ENCODE data around the gene ACSM5. TPM values are rescaled to one million over a fixed set of nuclear protein-coding genes. Genes with fewer than 3 reads are reported as not detected.
A peak's percentile ranks its signal among the peaks of the same experiment; 100 is the strongest.

Gene ACSM5, protein sequence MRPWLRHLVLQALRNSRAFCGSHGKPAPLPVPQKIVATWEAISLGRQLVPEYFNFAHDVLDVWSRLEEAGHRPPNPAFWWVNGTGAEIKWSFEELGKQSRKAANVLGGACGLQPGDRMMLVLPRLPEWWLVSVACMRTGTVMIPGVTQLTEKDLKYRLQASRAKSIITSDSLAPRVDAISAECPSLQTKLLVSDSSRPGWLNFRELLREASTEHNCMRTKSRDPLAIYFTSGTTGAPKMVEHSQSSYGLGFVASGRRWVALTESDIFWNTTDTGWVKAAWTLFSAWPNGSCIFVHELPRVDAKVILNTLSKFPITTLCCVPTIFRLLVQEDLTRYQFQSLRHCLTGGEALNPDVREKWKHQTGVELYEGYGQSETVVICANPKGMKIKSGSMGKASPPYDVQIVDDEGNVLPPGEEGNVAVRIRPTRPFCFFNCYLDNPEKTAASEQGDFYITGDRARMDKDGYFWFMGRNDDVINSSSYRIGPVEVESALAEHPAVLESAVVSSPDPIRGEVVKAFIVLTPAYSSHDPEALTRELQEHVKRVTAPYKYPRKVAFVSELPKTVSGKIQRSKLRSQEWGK
- not detected for total RNA-seq

DNA sequence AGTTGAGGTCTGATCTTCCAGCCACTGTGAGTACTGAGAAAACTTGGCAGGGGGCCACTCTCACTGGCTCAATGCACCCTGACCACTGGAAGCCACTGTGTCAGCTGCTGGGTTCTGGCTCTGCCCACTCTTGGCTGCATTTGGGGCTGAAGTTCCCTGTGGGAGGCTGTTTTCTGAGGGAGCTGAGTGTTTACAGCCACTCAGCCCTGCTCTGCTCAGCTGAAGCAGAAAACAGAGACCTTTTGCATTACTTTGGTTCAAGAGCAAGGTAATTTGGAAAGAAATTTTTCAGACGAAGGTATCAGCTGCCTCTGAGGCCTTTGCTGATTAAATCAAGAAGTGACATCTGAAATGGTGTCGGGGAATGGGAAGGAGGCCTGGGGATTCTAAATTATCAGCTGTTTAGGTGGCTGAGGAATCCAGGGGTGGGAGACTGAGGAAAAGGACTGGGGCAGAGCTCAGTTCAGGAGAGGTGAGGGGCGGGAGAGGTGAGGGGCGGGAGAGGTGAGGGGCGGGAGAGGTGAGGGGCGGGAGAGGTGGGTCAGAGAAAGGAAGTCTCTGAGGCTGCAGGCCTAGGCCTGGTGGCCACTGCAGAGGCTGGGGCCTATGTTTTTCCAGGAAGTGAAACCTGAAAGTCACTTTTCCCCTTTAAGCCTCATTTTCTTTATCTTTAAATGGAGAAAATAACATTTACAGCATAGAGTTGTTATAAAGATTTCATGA lies at the start of gene ACSM5:
Gene ACSM5, plus strand, starts transcription at position 137 of the 723 bp plus-strand sequence. CDS start 1,951 bp downstream, outside the sequence.
- no peak for ATAC-seq (replicated peaks)
- Mint-ChIP-seq H3K9me3 (no peaks in the 10 kb centered on the region), H3K27me3 (peaks cover 14% of the 10 kb centered on the region), H3K27ac (no peak within 1 kb of the TSS), H3K4me1 (no peaks in the 10 kb centered on the region), H3K36me3 (ENCODE audit: low read depth) (no peaks in the 10 kb centered on the region), H3K4me3 (no peak within 1 kb of the TSS)

DNA sequence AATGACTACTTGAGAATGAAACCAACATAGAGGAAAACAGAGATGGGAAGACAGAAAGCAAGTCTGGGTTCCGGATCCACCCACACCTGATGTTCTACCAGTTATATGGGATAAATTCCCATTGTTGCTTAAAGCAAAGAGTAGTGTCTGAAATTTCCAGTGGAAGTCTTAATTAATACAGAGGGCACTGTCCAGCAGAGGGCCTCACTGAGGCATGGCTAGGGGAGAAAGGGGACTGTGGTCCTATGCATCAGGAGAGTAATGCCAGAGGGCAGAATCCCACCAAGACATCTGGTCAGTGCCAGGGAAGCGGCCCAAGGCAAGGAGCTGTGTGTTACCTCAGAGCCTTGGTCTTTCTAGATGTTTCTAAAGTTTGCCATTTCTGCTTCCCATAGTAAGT lies 49.3 kb upstream of the ACSM5 start:
- peaks cover 2% of the 10 kb centered on the region for H3K9me3 Mint-ChIP-seq
- no peak overlapping the region for H3K4me3 Mint-ChIP-seq
- H3K4me1 Mint-ChIP-seq = no peaks in the 10 kb centered on the region
- no peak overlapping the region for H3K27ac Mint-ChIP-seq
- ATAC-seq (replicated peaks) = no peak
- no peaks in the 10 kb centered on the region for H3K36me3 Mint-ChIP-seq (ENCODE audit: low read depth)
- H3K27me3 Mint-ChIP-seq = peaks cover 29% of the 10 kb centered on the region

DNA sequence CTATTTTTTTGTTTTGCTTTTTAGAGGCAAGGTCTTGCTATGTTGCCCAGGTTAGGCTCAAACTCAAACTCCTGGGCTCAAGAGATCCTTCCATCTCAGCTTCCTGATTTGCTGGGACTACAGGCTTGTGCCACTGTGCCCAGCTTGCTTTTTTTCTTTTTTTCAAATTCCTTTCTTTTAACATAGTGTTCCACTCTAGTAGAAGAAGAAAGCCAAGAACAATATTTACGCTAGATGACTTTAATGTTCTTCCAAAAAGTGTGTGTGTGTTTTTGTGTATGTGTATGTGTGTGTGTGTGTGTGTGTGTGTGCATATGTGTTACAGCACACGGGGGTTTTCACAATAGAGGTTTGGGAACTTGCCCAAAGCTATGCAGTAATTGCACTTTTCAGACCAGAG lies 46.1 kb upstream of the ACSM5 start:
- Mint-ChIP-seq H3K36me3 (ENCODE audit: low read depth) (no peaks in the 10 kb centered on the region), H3K9me3 (no peaks in the 10 kb centered on the region), H3K4me1 (no peaks in the 10 kb centered on the region), H3K27me3 (peaks cover 22% of the 10 kb centered on the region), H3K4me3 (no peak overlapping the region), H3K27ac (no peak overlapping the region)
- no peak for ATAC-seq (replicated peaks)

DNA sequence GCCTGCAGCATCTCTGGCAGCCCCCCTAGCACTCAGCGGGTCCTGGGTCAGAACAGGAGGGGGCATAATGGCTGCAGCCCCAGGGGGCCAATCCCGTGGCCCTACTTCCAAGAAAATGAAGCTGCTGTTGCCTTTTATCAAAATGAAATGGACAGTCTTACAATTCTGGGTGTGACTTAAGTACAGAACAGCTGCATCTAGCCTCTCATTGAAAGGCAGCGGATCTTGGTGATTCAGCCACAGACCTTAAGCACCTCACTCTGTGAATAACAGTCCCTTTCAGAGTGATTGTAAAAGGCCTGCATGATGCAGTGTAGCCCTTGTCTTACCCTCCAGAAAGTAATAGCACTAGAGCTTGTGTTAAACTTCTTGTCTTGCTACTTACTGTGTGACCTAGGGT lies 45.3 kb upstream of the ACSM5 start:
- ATAC-seq (replicated peaks) = no peak
- Mint-ChIP-seq H3K27me3 (peaks cover 23% of the 10 kb centered on the region), H3K4me1 (no peaks in the 10 kb centered on the region), H3K4me3 (no peak overlapping the region), H3K36me3 (ENCODE audit: low read depth) (no peaks in the 10 kb centered on the region), H3K27ac (no peak overlapping the region), H3K9me3 (no peaks in the 10 kb centered on the region)

DNA sequence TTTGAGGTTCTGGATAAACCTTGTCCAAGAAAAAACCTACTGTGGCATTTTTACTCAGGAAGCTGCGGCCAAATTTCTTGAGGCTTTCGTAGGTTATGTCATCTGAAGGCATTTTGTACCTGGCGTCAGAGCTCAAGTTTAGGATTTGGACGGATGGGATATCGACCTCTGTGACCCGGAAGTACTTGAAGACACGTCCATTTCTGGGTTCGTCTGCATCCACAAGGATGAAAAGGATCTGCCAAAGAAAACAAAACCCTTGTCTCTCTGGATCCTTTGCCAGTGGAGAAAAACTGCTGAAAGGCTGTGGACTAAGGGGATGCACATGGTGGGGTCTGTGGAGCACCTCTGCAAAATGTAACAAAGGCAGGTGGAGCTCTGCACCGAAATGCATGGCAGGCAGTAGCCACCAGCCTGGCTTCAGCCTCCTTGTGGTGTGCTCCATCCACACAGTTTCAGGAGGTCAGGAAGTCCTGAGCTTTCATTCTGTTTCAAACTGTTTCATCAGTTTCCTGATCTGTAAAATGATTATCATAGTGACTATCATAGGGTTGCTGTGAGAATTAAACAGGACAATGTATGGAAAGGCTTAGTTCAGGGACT lies 39.8 kb upstream of the ACSM5 start:
- no peak overlapping the region for H3K4me3 Mint-ChIP-seq
- no peaks in the 10 kb centered on the region for H3K36me3 Mint-ChIP-seq (ENCODE audit: low read depth)

DNA sequence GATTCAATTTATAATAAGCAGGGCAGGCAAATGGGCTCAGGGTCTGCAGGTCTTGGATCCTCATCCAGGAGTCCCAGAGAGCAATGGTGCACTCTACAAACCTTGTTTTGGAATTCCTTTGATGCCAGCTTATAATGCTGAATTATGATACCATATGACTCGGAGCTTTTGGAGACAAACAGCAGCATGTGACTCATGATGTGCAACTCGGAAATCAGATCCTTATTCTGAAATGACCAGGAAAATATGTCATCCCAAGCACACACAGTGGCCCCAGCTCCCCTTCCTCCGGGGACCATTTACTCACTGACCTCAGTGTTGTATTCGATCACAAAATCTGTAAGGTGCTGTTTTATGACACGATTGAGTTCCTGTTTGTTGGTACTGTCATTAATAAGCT lies 36.6 kb upstream of the ACSM5 start:
- Mint-ChIP-seq H3K4me1 (no peaks in the 10 kb centered on the region), H3K9me3 (no peaks in the 10 kb centered on the region), H3K36me3 (ENCODE audit: low read depth) (no peaks in the 10 kb centered on the region), H3K4me3 (no peak overlapping the region), H3K27ac (no peak overlapping the region), H3K27me3 (peaks cover 20% of the 10 kb centered on the region)
- no peak for ATAC-seq (replicated peaks)

More for the DNA sequence above, 39.8 kb upstream of the ACSM5 start:
- H3K4me1 Mint-ChIP-seq = no peaks in the 10 kb centered on the region
- H3K27ac Mint-ChIP-seq = no peak overlapping the region
- H3K27me3 Mint-ChIP-seq = peaks cover 26% of the 10 kb centered on the region
- no peak for ATAC-seq (replicated peaks)
- H3K9me3 Mint-ChIP-seq = no peaks in the 10 kb centered on the region

DNA sequence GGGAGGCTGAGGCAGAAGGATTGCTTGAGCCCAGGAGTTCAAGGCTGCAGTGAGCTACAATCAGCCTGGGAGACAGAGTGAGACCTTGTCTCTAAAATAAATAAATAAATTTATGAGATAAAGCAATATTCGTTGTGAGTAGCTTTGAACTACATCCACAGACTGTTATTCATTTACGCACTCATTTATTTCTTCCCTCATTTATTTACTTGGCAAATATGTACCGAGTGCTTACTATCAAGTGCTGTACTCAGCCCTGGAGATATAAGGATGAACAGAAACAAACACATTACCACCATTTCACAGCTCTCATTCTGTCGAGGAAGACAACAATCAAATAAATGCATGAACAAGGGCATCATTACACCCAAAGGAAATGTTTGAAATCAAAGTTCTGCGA lies 32.2 kb upstream of the ACSM5 start:
- Mint-ChIP-seq H3K36me3 (ENCODE audit: low read depth) (no peaks in the 10 kb centered on the region), H3K4me3 (no peak overlapping the region), H3K27ac (no peak overlapping the region), H3K4me1 (no peaks in the 10 kb centered on the region), H3K27me3 (peaks cover 12% of the 10 kb centered on the region), H3K9me3 (no peaks in the 10 kb centered on the region)
- no peak for ATAC-seq (replicated peaks)

DNA sequence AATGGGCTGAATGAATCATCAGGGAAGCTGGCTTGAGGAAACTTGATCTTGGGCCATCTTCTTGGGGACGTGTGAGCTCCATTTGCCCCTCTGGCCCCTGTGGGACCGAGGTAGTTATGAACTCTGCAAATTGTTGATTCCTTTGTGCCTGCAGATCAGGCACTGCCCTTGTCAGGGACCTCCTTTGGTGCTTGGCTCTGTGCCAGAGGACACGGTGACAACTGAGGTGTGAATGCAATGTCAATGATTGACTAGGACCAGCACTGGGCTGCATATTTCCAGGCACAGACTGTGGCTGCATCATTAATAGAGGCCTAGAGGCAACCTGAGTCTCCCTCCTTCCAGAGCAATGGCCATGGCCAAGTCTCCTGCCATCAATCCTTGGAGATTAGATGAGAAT lies 28.6 kb upstream of the ACSM5 start:
- Mint-ChIP-seq H3K4me3 (no peak overlapping the region), H3K4me1 (no peaks in the 10 kb centered on the region), H3K27me3 (peaks cover 6% of the 10 kb centered on the region), H3K36me3 (ENCODE audit: low read depth) (no peaks in the 10 kb centered on the region), H3K27ac (no peak overlapping the region), H3K9me3 (no peaks in the 10 kb centered on the region)
- ATAC-seq (replicated peaks) = no peak

DNA sequence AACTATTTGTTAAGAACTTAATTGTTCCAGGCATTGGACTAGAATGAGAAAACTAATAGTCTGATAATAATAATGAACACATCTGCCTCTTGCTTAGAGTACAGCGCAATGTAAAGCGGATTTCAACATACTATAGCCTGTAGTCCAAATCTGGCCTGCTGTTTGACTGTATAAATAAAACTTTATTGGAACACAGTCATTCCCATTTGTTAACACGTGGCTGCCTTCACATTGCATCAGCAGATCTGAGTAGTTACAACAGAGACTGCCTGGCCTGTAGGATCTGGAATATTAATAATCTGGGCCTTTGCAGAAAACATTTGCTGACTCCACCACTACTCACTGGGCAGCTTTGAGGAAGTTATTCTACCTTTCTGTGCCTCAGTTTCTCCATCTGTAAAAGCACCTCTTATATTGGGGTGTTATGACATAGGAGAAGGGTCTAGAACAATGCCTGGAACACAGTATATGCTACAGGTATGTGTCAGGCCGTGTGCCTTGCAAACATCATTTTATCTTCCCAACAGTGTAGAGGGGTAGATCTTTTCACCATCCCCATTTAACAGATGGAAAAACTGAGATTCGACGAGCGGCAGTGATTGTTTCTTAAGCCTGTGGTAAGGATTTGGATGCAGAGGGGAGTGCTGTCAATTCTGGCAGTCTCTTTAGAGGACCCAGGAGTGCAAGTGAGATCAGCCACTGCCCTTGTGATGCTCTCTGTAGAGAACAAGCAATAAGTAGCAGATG lies 27.0 kb upstream of the ACSM5 start:
- no peak for ATAC-seq (replicated peaks)
- H3K9me3 Mint-ChIP-seq = no peaks in the 10 kb centered on the region
- H3K36me3 Mint-ChIP-seq (ENCODE audit: low read depth) = no peaks in the 10 kb centered on the region
- peaks cover 15% of the 10 kb centered on the region for H3K27me3 Mint-ChIP-seq
- no peak overlapping the region for H3K27ac Mint-ChIP-seq
- H3K4me3 Mint-ChIP-seq = no peak overlapping the region
- no peaks in the 10 kb centered on the region for H3K4me1 Mint-ChIP-seq

DNA sequence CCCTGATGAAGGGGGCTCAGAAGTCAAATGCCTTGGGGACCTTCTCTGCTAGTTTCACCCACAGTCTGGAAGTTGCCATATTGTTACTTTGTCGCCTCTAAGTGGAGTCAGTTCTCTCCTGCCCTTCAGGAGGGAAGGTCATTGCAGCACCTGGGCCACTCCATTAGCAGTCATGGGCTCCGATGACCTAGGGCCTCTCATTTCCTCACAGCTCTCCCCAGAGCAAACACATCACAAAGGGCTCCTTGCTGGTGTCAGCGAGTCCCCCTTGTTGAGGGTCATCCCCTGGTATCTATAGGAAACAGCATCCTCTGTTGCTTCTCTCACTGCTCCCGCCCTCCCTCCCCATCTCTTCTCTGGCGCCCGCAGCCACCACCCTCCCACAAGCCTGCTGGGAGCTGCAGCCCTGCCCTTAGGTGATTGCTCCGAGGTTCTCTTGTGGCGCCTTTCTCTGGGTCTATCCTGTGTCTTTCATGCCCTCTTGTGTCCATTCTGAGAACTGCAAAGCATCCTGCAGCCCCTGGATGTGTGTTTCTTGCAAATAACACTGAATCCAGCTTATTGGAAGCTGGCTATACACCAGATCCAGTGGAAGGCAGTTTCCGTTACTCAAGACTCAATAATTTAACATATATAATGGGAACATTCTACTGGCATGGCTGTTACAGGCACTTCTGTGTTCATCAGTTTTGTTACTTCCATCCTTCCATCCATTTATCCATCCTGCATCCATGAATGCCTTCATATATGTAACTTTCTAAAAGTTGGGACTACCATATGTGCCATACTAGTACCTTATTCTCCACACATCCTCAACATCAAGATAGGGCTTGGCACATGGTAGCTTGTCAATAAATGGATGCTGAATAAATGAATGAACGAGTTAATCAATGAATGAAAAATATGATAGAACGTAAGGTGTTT lies 26.0 kb upstream of the ACSM5 start:
- no peaks in the 10 kb centered on the region for H3K4me1 Mint-ChIP-seq
- H3K9me3 Mint-ChIP-seq = no peaks in the 10 kb centered on the region
- H3K27me3 Mint-ChIP-seq = peaks cover 16% of the 10 kb centered on the region
- H3K36me3 Mint-ChIP-seq (ENCODE audit: low read depth) = no peaks in the 10 kb centered on the region
- H3K27ac Mint-ChIP-seq = no peak overlapping the region
- ATAC-seq (replicated peaks) = peak; percentile 65
- no peak overlapping the region for H3K4me3 Mint-ChIP-seq

DNA sequence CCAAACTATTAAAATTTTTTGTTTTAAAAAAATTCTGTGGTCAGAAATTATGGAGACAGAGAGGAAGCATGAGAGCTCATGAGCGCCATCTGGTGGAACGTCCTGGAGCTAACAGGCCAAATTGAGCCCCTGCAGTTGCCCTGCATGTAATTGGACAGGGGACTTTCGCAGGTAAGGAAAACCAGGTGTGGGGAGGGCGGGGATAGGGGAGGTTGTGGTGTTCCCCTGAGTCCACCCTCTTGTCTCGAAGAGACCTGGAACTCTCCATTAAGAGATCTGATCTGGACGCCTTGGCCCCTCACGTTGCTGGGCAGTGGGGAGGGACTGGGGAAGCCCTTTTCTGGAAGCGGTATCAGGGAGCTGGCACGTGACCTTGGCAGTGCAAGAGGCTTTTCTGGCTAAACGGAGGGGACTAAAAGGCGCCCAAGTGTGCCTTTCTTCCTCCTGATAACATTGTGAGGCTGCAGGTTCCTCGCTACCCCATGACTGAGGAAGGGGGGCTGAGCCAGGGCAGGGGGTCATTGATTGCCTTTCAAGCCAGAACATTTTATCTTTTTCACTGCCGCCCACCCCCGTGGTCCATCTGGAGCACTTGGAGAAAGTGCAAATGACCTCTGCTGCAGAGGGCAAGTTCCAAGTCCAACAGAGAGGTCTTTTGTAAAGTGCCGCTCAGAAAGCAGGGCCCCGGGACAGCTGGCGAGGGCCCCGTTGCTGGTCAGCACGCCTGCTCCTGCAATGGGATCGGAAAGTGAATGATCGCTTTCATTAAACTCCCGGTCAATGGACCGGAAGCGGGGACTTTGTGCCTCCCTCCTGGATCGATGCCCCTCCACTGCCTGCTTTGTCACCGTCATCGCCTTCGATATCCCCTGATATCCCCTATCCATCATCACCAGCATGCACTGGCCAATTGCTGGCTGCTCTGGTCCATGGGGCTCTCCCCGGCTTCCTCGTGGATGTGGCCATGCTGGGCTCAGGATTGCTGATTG lies 23.2 kb upstream of the ACSM5 start:
- ATAC-seq (replicated peaks) = no peak
- no peaks in the 10 kb centered on the region for H3K9me3 Mint-ChIP-seq
- no peak overlapping the region for H3K27ac Mint-ChIP-seq
- H3K4me1 Mint-ChIP-seq = no peaks in the 10 kb centered on the region
- H3K27me3 Mint-ChIP-seq = peaks cover 13% of the 10 kb centered on the region
- no peak overlapping the region for H3K4me3 Mint-ChIP-seq
- no peaks in the 10 kb centered on the region for H3K36me3 Mint-ChIP-seq (ENCODE audit: low read depth)

DNA sequence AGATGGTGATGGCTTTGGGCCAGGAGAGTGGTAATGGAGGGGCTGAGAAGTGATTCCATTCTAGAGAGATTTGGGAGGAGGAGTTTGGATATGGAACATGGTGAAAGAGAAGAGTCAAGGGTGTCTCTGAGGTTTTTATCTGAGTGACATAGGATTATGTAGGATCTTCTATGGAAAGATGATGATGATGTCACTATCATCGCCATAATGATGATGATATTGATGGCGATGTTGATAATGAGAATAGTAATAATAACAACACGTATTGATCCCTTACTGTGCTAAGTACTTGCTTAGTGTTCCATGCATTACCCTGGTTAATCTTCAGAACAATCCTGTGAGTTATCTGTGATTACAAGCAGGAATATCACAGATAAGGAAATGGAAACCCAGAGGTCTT lies 21.4 kb upstream of the ACSM5 start:
- Mint-ChIP-seq H3K4me1 (no peaks in the 10 kb centered on the region), H3K9me3 (no peaks in the 10 kb centered on the region), H3K27me3 (peaks cover 13% of the 10 kb centered on the region), H3K36me3 (ENCODE audit: low read depth) (no peaks in the 10 kb centered on the region), H3K4me3 (no peak overlapping the region), H3K27ac (no peak overlapping the region)
- no peak for ATAC-seq (replicated peaks)
